ENCODE results near the gene RBMS2.
"Not testable (repeated sequence)": the region's sequence is repeated elsewhere in the genome, so short reads cannot be mapped to it uniquely, and the experiment has no call there.

RBMS2 gene

GRCh38 chr12:56521590-56522371 is at the start of gene RBMS2:
Gene RBMS2, plus strand, starts transcription at chr12:56521820. Its CDS starts 204 bp downstream, at chr12:56522024.
- peak; percentile 51 to 74 for DNase-seq

- DNase-seq, result no peak
Measured at GRCh38 chr12:56474389-56474788, 47.2 kb upstream of the RBMS2 start.

- no peak for DNase-seq
Measured at GRCh38 chr12:56476143-56476542, 45.5 kb upstream of the RBMS2 start.

- DNase-seq, result no peak
Measured at GRCh38 chr12:56476972-56477432, 44.6 kb upstream of the RBMS2 start.

- no peak for DNase-seq
Measured at GRCh38 chr12:56477521-56478225, 43.9 kb upstream of the RBMS2 start.

- no peak for DNase-seq
Measured at GRCh38 chr12:56479625-56480024, 42.0 kb upstream of the RBMS2 start.

- DNase-seq, result no peak
Measured at GRCh38 chr12:56484566-56484965, 37.1 kb upstream of the RBMS2 start.

- no peak for DNase-seq
Measured at GRCh38 chr12:56486694-56487093, 34.9 kb upstream of the RBMS2 start.

GRCh38 chr12:56487448-56488040 is 34.1 kb upstream of the RBMS2 start:
- peak; percentile 56 to 72 for DNase-seq

GRCh38 chr12:56488041-56488955 is 33.3 kb upstream of the RBMS2 start, which contains the start of gene GLS2:
Gene GLS2, minus strand, starts transcription at chr12:56488161. Its CDS starts 43 bp downstream, at chr12:56488118.
- peak; percentile 85 to 91 for DNase-seq

GRCh38 chr12:56490360-56490759 is 31.3 kb upstream of the RBMS2 start:
- DNase-seq, result no peak

- not testable (repeated sequence) for DNase-seq
Measured at GRCh38 chr12:56493409-56494105, 28.1 kb upstream of the RBMS2 start.

- DNase-seq, result not testable (repeated sequence)
Measured at GRCh38 chr12:56494106-56494415, 27.6 kb upstream of the RBMS2 start.

- not testable (repeated sequence) for DNase-seq
Measured at GRCh38 chr12:56494481-56494880, 27.1 kb upstream of the RBMS2 start.

- DNase-seq, result peak in 1 of 2 experiments; percentile 27
Measured at GRCh38 chr12:56496704-56497103, 24.9 kb upstream of the RBMS2 start.

GRCh38 chr12:56498126-56498902 is 23.3 kb upstream of the RBMS2 start:
- DNase-seq, result peak; percentile 54 to 84

GRCh38 chr12:56499452-56499851 is 22.2 kb upstream of the RBMS2 start:
- not testable (repeated sequence) for DNase-seq

GRCh38 chr12:56499879-56500278 is 21.7 kb upstream of the RBMS2 start:
- not testable (repeated sequence) for DNase-seq

GRCh38 chr12:56510786-56511185 is 10.8 kb upstream of the RBMS2 start:
- no peak for DNase-seq

- DNase-seq, result not testable (repeated sequence)
Measured at GRCh38 chr12:56514014-56514318, 7.7 kb upstream of the RBMS2 start.

GRCh38 chr12:56517854-56518253 is 3.8 kb upstream of the RBMS2 start:
- no peak for DNase-seq

All from NCI-H2081 (cell line).